HG03432 (cell line): ENCODE results near the gene TAS2R16.

ENCODE experiments used
- ATAC-seq: cut with Tn5 transposase; IDR thresholded peaks from one replicate; pipeline ENCODE4 v1.9.1; 2021; ENCODE audit warnings: mild to moderate bottlenecking, moderate library complexity; ENCODE audit not compliant: unreplicated experiment

Gene TAS2R16, protein sequence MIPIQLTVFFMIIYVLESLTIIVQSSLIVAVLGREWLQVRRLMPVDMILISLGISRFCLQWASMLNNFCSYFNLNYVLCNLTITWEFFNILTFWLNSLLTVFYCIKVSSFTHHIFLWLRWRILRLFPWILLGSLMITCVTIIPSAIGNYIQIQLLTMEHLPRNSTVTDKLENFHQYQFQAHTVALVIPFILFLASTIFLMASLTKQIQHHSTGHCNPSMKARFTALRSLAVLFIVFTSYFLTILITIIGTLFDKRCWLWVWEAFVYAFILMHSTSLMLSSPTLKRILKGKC

DNA sequence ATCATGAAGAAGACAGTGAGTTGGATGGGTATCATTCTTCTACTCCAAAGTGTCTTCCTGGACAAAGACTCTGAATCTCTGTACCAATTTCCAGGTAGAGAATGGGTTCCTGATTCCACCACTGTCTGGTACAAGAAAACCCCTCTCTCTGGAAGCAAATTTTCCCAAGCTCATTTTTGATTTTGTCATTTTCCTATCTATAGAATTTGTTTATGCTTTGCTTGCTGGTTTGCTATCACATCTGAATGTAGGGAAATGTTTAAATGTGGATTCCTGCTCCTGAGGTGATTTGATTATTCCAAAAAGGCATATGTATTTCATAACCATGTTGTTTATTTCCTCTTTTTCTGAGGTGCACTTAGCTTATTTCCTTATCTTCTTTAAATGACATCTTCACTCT, at the start of gene TAS2R16:
TSS of gene TAS2R16 (minus strand) at position 101 of the 400 bp plus-strand sequence. CDS start at position 35, 66 bp downstream.
- no peak for ATAC-seq

DNA sequence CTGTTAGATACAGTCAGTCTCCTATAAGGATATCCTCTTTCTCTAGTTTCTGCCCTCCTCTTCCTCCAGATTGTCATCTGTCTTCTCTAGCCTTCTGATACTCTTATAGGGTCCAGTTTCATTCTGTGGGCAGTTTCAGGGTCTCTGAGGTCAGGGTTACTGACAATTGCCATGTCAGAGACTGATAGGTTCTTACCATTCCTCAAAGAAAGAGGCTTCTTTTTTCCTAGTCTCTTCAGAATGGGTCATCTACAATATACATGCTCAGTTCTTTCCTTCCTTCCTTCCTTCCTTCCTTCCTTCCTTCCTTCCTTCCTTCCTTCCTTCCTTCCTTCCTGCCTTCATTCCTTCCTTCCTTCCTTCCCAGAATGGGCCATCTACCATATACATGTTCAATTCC, 48.1 kb upstream of the TAS2R16 start:
- no peak for ATAC-seq

DNA sequence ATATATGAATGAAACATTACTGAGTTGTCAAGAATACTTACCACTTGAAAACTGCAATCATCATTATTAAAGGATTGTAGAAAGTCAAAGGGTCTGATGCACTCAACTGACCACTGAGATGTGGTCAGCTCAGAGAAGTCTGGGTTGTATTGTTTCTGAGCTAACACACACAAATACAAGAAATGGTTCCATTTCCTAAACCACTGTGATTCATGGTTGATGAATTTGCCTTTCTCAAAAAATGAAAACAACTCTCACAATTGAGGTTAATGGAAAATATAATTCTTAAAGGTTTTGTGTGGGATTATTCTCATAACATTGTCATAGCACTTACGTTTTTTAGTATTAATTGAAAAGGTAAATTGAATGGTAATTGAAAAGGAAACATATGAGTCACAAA, 45.6 kb upstream of the TAS2R16 start:
- no peak for ATAC-seq

DNA sequence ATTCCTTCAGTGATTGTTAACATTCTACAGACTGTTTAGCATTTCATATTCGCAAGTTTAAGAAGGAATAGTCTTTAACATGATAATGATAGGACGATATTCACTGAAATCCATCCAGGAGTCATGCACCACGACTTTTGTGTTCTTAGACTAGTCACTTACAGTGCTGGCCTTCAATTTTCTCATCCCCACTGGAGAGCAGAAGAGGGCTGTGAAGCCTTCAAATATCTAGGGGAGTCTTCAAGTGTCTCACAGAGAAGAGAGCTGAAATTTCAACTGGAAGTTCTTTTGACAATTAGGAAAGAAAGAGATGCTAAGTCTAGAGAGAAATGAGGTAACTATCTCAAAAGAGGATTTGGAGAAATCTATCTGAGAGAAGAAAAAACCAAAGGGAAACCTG, 43.8 kb upstream of the TAS2R16 start:
- no peak for ATAC-seq

DNA sequence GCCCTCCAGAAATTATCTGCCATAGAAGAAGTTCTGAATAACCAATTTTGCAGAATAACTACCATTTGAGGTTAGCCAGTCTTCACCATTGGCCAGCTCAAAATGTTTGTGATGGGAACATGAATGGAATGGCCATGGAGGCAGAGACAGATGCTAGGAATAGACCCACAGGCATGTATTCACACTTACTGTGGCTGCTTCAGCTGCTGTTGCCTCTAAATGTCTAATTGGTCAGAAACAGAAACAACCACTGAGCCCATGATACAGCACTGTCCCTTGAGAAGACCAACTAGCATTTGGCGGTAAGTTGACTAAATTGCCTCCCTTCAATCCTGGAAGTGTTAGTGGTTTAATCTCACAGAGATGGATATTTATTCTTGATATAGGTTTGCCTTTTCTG, 38.6 kb upstream of the TAS2R16 start:
- ATAC-seq, result no peak

DNA sequence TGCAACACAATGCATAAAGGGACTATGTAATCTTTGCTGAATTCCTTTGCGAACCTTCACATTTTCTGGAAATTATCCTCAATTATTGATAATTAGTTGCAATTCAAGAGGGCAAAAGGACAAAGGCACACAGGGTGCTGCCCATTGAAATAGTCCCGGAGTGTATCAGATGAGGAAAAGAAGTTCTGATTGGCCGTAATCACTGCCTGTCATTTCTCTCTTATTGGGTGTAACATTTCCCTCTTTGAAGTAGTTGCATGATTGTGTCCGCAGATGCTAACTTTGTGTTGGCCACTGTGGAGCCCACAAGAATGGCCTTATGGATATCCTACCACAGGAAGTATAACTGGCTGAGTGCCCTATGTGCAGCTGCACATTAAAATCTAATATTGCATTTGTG, 35.1 kb upstream of the TAS2R16 start:
- ATAC-seq, result no peak

DNA sequence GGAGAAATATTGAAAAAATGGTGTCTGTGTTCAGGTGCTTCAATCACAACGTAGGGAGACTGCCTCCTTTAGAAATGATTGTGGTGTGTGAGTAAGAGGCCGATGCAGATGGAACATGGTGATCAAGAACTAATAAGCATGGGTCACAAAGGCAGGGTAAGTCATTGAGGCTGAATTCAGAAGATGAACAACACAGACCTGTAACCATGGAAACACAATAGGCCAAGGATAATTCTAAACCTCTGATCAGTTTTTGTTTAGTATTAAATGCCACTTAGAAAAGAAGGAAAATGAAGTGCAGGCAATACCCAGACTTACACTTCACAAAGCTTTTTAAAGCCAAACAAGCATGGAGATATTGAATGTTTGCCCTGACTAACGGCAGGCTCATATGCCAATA, 32.8 kb upstream of the TAS2R16 start:
- no peak for ATAC-seq

DNA sequence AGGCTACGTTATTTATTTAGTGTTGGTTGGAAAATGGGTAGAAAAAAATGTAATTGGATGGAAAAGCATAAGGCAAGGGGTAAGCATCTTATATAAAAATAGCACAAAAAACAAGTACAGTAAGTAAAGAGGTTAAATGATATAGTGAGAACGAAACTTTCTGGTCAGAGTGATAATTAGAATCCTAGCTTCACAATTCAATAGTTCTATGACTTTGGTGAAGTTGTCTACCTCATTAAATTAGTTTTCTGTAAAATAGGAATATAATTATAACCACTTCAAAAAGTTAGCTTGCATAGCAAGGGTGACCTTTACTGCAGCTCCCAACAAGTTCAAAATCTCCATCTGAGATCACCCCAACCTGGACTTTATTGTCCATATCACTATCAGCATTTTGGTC, 30.8 kb upstream of the TAS2R16 start:
- ATAC-seq, result no peak

DNA sequence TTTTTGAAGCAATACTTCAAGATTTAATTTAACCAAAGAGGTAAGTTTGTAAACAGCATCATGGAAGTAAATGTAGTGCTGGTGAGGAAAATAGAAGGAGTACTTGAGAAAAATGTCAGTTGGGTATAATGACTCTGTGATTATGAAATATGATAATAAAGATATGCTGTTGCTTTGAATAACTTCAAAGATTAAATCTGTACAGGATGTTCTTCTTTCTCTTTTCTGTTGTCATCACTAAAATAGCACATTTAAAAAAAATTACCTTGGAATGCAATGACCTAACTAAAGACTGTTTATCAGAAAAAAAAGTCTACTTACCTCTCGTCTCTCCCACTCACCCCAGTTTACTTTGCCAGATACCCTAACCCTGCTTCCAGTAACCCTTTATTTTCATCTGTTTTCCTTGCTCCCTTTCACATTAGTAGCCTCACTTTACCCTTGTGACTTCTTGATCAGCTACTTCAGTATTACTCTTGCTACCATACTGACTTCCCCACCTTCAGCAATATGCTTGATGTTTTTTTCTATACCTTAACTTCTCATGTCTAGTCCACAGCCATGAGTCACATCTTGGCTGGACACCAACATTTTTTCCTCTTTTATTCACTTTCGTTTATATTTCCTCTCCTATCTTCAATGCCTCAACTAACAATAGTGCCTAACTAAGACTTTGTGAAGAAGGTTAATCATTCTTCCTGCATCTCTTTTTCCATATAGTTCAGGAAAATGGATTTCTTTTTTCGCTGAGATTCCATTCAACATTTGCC, 29.7 kb upstream of the TAS2R16 start:
- ATAC-seq, result no peak

DNA sequence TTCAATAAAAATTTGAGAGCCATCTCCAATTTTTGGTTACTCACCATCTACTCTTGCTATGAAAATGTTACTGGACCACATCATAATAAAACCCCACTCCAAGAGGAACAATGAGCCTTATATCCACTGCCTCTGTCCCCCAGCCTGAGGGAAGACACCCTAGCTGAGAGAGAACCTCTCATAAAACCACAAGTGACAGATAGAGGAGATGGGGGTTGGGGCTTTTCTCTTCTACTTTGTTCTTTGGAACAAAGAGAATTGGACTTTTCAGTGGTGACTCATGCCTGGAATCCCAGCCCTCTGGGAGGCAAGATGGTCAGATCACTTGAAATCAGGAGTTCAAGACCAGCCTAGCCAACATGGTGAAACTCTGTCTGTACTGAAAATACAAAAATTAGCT, 27.6 kb upstream of the TAS2R16 start:
- no peak for ATAC-seq

DNA sequence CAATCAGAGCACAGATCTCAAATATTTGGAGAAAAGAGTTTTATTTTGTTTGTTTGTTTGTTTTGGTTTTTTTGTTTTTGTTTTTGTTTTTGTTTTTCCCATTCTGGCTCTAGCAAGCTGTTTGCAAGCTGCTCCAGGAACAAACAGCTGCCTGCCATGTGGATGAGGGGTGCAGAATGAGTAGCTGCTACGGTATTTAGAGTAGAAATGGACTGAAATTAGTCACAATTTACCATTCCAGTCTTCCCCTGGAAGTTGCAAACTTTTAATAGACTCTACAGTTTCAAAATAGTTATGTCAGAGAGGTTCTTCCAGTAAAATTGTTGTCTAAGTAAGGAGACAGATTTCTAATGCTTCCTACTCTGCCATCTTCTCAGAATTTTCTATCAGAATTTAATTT, 27.1 kb upstream of the TAS2R16 start:
- ATAC-seq, result no peak

DNA sequence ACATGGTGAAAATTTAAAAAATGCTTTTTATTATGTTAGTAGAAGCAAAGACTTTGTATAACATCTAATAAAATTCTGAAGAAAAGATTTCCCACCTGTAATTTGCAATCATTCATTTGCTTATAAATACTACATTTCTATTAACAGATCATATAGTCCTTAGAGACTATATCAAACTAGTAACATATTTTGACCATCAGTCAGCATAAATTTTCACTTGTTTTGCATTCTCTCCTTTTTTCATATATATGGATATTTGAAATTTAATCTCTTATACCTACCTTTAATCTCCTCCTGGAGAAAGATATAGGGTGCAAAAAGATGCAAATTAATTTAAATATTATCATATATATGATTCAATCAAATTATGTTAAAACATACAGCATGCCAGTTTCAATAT, 16.9 kb upstream of the TAS2R16 start:
- ATAC-seq, result no peak

DNA sequence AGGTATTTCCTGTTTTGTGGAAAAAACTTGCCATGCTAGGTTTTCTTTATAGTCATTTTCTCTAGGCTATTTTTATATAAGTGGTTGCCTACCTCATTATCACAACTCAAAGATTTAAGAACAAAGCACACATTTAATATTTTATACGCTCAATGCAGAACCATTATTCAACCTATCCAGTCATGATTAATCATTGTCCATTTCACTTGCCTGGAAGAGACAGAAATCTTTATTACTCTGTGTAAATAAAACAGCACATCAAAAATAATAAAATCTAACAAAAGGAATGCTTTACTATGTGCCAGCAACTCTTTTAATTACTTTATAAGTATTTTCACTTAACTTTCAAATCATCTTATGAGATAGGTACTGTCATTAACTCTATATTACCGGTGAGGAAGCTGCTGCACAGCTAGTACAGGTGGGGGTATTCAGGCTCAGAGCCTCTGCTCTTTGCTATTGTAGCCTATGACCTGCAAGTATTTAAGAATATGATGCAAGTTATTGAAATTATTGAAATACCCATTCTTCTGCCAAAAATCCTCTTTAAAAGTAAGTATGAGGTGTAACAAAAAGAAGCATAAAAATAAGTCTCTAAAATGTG, 16.4 kb upstream of the TAS2R16 start:
- no peak for ATAC-seq

DNA sequence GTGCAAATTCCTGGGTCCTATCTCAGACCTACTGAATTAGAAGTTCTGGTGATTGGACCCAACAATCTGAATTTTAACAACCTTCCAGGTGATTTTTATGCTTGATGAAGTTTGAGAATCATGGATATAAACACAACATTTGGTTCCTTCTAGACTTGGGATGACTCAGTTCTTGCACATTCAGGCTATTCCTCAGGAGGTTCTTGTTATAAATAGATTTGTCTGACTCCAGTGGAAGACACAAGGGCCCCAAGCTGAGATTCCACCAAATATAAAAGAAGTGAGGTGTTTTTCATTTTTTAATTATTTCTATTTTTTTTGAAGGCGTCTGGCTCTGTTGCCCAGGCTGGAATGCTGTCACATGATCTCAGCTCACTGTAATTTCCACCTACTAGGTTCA, 9.4 kb upstream of the TAS2R16 start:
- ATAC-seq, result no peak

DNA sequence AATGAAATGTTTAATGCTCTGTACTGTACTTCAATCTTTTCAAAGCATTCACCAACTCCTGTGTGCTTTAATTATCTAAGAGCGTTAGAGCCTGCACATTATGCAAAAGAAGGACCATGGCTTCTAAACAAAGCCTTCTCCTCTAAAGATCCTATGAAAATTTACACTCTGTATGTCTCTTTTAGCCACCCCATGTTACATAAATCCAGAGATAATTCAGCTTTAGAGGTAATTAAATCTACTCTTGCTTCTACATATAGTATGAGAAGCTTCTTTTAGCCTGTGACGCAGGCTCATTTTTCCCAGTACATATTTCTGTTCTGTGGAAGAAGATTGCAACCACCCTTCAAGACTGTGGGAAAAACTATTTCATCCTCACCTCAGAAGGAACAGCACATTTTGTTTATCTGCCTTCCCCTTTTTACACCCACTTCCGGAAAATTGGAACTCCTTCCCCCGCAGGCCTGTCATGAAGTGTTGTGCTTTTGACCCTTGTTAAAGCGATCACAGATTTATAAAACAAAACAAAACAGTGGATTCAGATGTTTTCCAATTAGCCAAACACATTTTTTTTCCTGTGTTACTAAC, 8.1 kb upstream of the TAS2R16 start:
- ATAC-seq, result no peak

DNA sequence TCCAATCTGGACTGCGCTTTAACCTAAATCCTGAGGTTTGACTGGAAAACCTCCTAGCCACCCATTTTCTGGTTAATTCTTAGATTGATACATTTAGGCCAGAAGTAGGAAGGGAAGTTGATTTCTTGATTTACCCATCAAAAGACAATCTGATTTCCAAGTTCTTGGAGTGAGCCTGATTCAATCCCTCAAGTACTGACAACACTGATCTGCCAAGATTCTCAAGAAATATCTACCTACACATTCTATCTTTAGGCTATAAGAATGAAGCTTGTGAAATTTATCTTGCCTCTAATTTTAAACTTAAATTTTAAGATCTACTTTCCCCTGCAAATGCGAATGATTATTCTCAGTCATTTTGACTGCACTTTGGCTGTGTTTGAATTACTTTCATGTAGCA, 5.9 kb downstream of the TAS2R16 start:
- ATAC-seq, result no peak

DNA sequence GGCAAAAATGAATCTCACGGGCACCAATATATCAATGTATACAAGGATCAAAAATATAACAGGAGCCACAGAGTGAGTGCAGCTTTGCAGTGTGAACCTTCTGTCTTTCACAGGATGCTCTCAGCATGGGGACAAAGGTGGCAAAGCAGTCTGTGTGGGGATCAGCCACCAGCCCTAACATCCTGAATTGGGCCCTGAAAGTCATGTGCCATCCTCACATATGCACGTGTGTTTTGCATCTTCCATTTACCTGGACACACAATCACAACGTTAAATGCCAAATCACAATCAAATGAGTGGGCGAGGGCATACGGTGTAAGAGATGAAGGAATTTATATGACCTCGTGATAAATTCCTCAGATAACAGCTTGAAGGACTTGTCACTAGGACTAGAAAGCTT, 6.5 kb downstream of the TAS2R16 start:
- no peak for ATAC-seq

DNA sequence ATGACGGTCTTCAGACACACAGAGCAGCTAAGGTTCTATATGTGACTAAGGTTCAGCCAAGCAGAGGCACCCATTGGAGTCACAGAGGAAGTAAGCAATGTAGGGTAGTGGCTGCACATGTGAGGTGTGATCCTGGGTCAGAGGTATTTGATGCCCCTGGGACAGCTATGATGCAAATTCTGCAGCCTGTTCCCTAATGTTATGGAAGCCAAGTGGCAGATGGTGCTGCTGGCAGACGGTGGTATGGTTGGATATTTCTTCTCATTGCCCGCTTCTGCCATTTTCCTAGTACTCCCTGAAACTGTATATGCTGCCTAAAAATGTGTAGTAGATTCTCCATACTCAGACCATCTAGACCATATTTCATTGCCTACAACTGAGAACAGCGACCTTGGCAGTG, 7.2 kb downstream of the TAS2R16 start:
- no peak for ATAC-seq

DNA sequence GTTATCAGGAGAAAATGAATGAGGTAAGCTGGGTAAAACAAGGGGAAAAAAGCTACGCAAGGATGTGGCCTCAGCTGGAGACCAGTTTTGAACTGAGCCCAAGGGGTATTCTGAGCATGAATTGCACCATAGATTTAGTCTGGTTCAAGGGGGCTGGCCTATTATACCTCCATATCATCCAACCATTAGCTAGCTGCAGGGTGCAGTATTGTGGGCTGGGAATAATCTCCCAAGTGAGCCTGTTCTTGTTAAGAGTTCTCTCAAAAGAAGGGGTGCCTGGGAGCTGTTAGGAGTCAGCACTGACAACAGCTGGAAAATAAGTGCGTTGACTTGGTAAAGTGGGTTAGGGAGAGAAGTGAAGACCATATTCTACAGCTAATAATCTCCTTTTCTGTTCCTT, 8.0 kb downstream of the TAS2R16 start:
- no peak for ATAC-seq

DNA sequence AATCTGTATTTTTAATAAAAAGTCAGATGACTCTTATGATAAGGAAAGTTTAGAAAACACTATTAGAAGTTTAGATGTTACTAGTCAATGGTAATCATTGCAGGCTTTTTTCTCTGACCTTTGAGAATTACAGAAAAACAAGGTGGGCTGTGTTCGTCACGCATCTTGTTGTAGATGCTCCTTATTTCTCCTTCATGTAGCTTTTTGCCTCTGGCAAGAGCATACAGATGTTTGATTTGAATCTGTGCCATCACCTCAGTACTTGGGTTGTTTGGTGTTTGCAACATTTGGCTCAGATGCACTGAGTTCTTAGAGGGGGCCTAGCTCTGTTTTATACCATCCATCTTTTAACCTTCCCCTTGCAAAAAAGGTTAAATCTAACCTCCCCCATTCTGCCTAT, 11.5 kb downstream of the TAS2R16 start:
- ATAC-seq, result no peak

DNA sequence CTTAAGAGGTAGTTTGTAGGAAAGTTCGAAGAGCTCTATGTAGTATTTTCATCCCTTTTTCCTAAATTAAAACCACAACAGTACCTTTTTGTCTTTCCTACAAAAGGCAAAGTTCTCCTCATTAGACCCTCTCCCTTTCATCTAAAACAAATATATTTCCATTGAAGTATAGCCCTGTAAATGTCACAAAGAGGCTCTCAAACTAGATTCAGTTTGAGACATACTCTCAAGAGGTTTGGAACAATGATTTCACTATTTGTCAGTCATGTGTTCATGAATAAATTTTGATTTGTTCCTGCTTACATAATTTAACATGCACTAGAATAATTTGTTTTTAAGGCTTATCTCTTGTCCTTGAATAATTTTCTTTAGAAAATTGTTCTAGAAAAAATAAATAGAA, 12.2 kb downstream of the TAS2R16 start:
- no peak for ATAC-seq

DNA sequence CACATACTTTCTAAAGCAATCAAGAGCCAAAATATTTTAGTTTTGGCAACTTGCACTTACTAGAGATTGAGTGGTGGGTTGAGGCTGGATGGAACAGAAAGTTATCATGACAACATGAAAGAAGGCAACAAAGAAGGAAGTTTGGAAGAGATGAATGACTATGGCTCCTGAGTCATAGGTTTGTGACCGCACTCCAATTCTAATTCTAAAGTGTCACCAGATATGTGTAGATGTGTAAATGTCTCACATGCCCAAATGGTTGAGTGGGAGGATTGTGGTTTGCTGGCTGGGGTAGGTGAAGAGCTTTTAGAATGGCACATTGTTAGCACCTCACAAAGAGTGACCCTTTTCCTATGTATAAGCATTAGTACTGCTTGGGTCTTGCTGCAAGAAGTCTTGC, 20.2 kb downstream of the TAS2R16 start:
- ATAC-seq, result peak; percentile 66
